Measurements from ENCODE around the gene RNF150.

RNF150 gene

GRCh38 chr4:140989944-140990343 lies 143.3 kb downstream of the RNF150 start:
- no peak for TF ChIP-seq CTCF (conservative IDR thresholded peaks at IDR 0.05; ENCODE audit: low read length)
- DNase-seq (ENCODE audit: low read depth): no peak
- no peak overlapping the region for H3K4me3 ChIP-seq (ENCODE audit: low read length)

- DNase-seq (ENCODE audit: low read depth): no peak
- H3K4me3 ChIP-seq (ENCODE audit: low read length): no peak overlapping the region
- no peak for TF ChIP-seq CTCF (conservative IDR thresholded peaks at IDR 0.05; ENCODE audit: low read length)
These were observed 147.2 kb downstream of the RNF150 start for GRCh38 chr4:140986045-140986444.

- no peak overlapping the region for H3K4me3 ChIP-seq (ENCODE audit: low read length)
- TF ChIP-seq CTCF (conservative IDR thresholded peaks at IDR 0.05; ENCODE audit: low read length): no peak
- no peak for DNase-seq (ENCODE audit: low read depth)
These were observed 150.5 kb downstream of the RNF150 start for GRCh38 chr4:140982613-140983340.

- H3K4me3 ChIP-seq (ENCODE audit: low read length): no peak overlapping the region
- TF ChIP-seq CTCF (conservative IDR thresholded peaks at IDR 0.05; ENCODE audit: low read length): no peak
- DNase-seq (ENCODE audit: low read depth): no peak
These were observed 152.7 kb downstream of the RNF150 start for GRCh38 chr4:140980426-140981200.

GRCh38 chr4:140976768-140977167 lies 156.5 kb downstream of the RNF150 start:
- no peak for TF ChIP-seq CTCF (conservative IDR thresholded peaks at IDR 0.05; ENCODE audit: low read length)
- H3K4me3 ChIP-seq (ENCODE audit: low read length): no peak overlapping the region
- no peak for DNase-seq (ENCODE audit: low read depth)

GRCh38 chr4:140971077-140971792 lies 162.0 kb downstream of the RNF150 start:
- no peak overlapping the region for H3K4me3 ChIP-seq (ENCODE audit: low read length)
- no peak for DNase-seq (ENCODE audit: low read depth)
- no peak for TF ChIP-seq CTCF (conservative IDR thresholded peaks at IDR 0.05; ENCODE audit: low read length)

Data from AG10803 (cell line).